Activated CD4-positive, alpha-beta T cell treated with anti-CD3 and anti-CD28 coated beads for 1 hour (primary cell): ENCODE results near the gene DGKB.

Experiments used
- DNase-seq: peaks from one replicate; pipeline ENCODE4 v3.0.0-alpha.2; 2020

The DGKB gene

DNA sequence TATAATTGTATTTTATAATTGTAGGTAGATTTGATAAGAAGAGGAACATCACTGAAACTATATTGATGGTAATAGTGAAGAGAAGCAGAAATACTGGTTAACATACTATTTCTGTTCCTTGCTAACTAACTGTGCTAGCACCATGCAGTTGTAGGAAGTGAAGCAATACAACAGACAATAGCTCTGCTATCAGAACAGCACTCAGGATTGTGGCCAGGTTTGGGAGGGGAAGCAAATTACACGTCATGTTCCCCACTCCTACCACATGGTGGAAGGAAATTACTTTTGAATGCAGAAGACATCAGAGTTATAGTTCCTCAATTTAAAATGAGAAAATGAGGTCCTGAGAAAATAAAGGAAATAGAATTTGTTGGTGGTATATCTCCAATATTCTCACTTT lies 151.1 kb downstream of the DGKB start:
- DNase-seq = no peak

GRCh38 chr7:14748461-14748860 lies 154.1 kb downstream of the DGKB start:
- DNase-seq = no peak

GRCh38 chr7:14747701-14748100 lies 154.8 kb downstream of the DGKB start:
- no peak for DNase-seq

DNA sequence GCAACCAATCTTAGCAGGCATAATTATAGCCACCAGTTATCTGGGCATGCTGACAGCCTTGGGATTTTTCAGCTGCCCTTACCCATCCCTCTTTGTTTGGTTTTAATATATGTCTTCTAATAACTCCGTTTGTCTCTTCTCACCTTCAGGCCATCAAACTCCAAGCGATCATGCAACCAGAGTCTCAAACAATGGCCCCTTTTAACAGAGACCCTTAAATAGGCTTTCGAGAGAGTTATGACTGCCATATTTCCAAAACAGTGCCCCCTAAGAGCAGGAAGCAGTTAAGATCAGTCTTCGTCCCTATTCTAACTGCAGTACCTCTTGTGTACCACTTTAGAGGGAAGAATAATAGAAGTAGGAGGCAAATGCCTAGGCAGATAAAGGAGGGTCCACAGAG lies 157.5 kb downstream of the DGKB start:
- DNase-seq = no peak

GRCh38 chr7:14740606-14741005 lies 161.9 kb downstream of the DGKB start:
- DNase-seq = no peak

DNA sequence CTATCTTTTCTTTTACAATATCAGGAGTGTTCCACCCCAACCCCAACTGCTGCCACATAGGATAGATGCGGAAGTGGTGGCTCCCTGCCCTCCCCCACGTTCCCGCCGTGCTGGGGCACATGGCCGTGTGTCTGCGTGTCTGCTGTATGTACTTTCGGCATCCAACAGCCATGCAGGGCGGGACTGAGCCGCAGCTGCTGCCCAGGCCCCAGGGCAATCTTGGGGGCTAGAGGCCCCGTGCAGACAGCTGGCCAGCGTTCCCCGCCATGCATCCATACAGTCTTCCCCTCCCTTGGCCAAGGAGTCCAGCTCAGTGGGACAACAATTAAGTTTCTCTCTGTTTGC lies 162.7 kb downstream of the DGKB start:
- no peak for DNase-seq

DNA sequence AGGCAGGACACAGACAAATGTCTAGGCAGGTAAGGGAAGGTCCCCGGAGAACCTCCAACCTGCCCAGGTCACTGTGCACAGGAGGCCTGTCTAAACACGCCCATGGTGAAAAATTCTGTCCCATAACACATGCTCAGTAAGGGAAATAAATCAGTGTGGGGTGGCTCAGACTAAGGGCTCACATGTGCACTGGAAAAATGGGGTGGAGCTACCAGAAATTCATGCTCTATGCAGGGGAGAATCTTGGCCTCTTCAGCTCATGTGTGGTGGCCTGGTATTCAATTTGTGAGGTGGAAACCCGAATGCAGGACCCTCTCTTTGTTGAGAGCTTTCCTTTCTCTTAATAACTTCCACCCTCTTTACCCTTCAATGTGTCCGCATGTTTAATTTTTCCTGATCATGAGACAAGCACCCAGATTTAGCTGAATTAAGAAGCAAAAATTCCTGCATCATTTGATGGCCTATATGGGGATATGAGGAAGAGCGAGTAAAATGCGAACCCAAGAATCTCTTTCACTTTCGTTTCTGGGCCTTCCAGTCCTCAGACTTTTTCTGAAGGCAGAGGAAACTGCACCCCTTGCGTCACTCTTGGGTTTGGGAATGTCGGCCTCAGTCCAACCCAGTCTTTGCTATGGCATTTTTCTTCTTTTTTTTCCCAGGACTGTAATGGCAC lies 163.2 kb downstream of the DGKB start:
- DNase-seq = no peak

GRCh38 chr7:14738086-14738485 lies 164.5 kb downstream of the DGKB start:
- no peak for DNase-seq

GRCh38 chr7:14734839-14735321 lies 167.7 kb downstream of the DGKB start:
- DNase-seq = no peak

GRCh38 chr7:14720785-14721184 lies 181.8 kb downstream of the DGKB start:
- DNase-seq = no peak

DNA sequence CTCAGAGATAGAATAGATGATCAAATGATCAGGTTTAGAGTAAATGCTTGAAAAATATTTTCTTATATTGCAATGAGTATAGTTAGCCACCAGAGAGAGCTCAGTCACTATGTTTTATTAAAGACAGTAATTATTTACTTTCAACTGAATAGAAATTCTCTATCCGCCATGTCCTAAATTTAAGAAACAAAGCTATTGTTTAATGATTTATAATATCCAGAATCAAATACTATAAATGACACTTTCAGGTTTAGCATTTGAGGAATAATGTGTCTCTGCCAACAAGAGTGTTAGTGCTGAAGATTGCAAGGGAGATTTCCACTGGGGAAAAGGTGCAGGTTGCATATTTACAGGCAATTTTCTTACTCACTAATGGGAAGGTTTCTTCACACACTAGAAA lies 184.7 kb downstream of the DGKB start:
- no peak for DNase-seq

DNA sequence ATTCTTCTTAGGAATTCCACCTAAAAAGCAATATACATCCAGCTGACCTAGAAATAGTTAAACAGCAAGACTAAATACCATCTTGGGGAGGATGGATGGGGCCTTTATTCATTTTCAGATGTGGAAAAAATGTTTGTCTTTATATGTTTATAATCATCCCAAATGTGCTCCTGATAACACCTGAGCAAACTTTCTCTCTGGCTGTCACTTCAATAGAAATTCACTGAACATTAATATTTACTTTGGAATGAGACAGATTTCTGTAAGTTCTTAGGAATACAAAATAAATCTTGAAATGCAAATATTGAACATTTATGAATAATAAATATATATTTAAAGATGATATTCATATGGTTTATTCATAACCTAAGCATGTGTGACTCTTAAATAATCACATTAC lies 185.4 kb downstream of the DGKB start:
- DNase-seq = no peak

- no peak for DNase-seq
These were observed 188.3 kb downstream of the DGKB start for GRCh38 chr7:14714161-14714728.

- DNase-seq = no peak
These were observed 204.3 kb downstream of the DGKB start for GRCh38 chr7:14698239-14698638.

GRCh38 chr7:14697684-14698083 lies 204.9 kb downstream of the DGKB start:
- DNase-seq = no peak

GRCh38 chr7:14691597-14692203 lies 210.9 kb downstream of the DGKB start:
- peak; percentile 8 for DNase-seq

GRCh38 chr7:14691034-14691433 lies 211.5 kb downstream of the DGKB start:
- DNase-seq = no peak

DNA sequence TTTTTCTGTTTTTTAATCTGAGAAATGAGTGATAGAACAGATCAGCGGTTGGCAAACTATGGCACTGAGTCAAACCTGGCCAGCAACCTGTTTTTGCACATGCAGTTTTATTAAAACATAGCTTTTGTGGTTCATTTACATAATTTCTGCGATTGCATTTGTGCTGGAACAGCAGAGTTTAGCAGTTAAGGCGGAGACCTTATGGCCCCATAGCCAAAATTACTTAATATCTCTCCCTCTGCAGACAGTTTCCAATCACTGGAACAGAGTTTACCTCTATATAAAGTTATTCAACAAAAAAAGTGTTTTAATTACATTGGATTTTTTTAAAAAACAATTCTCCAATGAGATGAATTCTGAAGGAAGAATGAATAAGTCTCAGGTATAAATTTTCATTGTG lies 212.1 kb downstream of the DGKB start:
- DNase-seq = no peak

- DNase-seq = no peak
These were observed 212.5 kb downstream of the DGKB start for GRCh38 chr7:14690075-14690474.

DNA sequence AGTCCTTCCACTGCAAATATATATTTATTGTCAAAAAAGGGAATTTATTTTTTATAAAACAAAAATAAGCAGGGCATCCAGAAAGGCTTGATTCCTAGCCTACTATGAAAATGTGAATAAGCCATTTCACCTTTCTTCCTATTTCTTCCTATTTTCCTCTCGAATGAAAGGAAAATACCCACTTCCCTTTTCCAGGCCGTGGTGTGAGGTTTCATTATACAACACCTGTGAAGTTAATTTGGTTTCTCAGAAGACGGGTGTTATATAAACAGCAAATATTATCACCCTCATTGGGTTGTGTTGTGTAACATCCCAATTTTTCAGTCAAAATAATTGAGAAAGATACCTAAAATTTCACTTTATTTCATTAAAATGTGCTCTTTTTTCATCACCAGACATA lies 214.3 kb downstream of the DGKB start:
- no peak for DNase-seq

DNA sequence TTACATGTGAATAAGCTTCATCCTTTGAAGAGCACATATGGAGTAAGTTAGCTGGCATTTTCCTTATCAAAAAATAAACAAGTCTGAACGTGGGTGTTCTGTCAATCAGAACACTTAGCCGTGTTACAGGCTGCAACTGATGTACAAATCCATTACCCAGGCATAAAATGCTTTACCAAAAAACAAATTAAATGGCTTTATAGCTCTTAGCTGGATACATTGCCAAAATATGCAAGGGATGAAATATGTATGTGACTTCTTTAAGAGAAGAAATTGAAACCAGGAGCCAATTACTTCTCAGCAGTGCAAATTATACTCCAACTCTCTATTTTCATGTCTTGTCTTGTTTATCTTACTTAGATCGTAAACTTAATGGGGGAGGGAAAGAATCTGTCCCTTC lies 214.8 kb downstream of the DGKB start:
- no peak for DNase-seq

GRCh38 chr7:14687241-14687640 lies 215.3 kb downstream of the DGKB start:
- no peak for DNase-seq

- no peak for DNase-seq
These were observed 217.4 kb downstream of the DGKB start for GRCh38 chr7:14685167-14685566.

GRCh38 chr7:14682910-14683465 lies 219.6 kb downstream of the DGKB start:
- DNase-seq = no peak
